ENCODE measurements around the gene NPRL2. TPM values are rescaled to one million over a fixed set of nuclear protein-coding genes. Genes with fewer than 3 reads are reported as not detected.
A peak's percentile ranks its signal among the peaks of the same experiment; 100 is the strongest.

NPRL2 gene
- total RNA-seq, 1 experiment from 2014 or later, result 21.9 TPM

- in situ Hi-C loops (cut with HindIII; ENCODE audit: low pct_unique_long_range_greater_than_20kb, low sequenced_read_pairs), result no loop called here
Measured at GRCh38 chr3:50355829-50356552, 5.4 kb upstream of the NPRL2 start.

GRCh38 chr3:50354850-50355249 is 4.3 kb upstream of the NPRL2 start:
- DNase-seq (ENCODE audit: low read depth, low spot score), result no peak
- in situ Hi-C loops (cut with HindIII; ENCODE audit: low pct_unique_long_range_greater_than_20kb, low sequenced_read_pairs), result no loop called here

More at GRCh38 chr3:50355829-50356552, 5.4 kb upstream of the NPRL2 start:
- DNase-seq (ENCODE audit: low read depth, low spot score), result no peak

GRCh38 chr3:50354186-50354764 is 3.7 kb upstream of the NPRL2 start:
- no peak for DNase-seq (ENCODE audit: low read depth, low spot score)
- in situ Hi-C loops (cut with HindIII; ENCODE audit: low pct_unique_long_range_greater_than_20kb, low sequenced_read_pairs), result no loop called here

- DNase-seq (ENCODE audit: low read depth, low spot score), result no peak
- in situ Hi-C loops (cut with HindIII; ENCODE audit: low pct_unique_long_range_greater_than_20kb, low sequenced_read_pairs), result no loop called here
Measured at GRCh38 chr3:50353245-50354004, 2.9 kb upstream of the NPRL2 start.

- in situ Hi-C loops (cut with HindIII; ENCODE audit: low pct_unique_long_range_greater_than_20kb, low sequenced_read_pairs), result no loop called here
- DNase-seq (ENCODE audit: low read depth, low spot score), result peak; percentile 52
Measured at GRCh38 chr3:50352781-50353180, 2.2 kb upstream of the NPRL2 start.

- in situ Hi-C loops (cut with HindIII; ENCODE audit: low pct_unique_long_range_greater_than_20kb, low sequenced_read_pairs), result no loop called here
- no peak for DNase-seq (ENCODE audit: low read depth, low spot score)
Measured at GRCh38 chr3:50351323-50351697, 735 bp upstream of the NPRL2 start.

DNA sequence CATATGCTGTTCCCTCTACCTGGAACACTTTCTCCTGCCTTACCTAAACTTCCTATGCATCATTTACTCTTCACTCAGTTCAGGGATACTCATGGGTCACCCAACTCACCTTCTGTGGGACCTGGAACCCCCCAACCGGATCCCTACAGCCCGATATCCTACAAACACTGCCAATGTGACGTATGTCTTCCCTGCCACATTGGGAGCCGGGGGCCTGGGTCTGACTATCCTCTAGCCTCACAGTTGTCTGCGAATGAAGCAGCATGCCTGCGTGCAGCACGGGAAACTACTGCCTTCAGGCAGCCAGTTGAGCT is 405 bp downstream of the NPRL2 start:
- in situ Hi-C loops (cut with HindIII; ENCODE audit: low pct_unique_long_range_greater_than_20kb, low sequenced_read_pairs), result no loop called here
- DNase-seq (ENCODE audit: low read depth, low spot score), result no peak

DNA sequence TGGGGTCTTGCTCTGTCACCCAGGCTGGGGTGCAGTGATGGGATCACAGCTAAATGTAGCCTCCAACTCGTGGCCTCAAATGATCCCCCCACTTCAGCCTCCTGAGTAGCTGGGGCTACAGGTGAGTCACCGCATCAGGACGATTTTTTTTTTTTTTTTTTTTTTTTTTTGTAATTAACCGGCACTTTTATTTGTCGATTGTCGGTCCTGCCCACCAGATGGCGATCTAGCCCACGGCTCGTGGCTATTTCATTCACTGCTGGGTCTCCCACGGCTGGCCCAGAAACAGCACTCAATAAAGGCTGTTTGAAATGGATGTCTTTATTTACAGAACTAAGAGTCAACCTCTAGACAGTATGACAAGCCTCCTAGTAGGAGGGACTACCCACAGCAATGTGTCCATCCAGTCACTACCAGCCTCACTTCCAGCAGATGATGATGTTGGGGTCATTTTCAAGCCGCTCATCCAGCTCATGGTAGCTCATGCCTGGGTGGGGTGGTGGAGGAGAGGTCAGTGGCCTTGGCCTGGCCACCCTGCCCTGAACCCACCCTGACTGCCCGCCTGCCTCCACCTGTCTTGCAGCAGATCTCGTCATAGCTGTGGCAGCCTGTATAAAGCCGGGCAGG is 3.3 kb downstream of the NPRL2 start:
- peak; percentile 75 for DNase-seq (ENCODE audit: low read depth, low spot score)
- in situ Hi-C loops (cut with HindIII; ENCODE audit: low pct_unique_long_range_greater_than_20kb, low sequenced_read_pairs), result no loop called here

DNA sequence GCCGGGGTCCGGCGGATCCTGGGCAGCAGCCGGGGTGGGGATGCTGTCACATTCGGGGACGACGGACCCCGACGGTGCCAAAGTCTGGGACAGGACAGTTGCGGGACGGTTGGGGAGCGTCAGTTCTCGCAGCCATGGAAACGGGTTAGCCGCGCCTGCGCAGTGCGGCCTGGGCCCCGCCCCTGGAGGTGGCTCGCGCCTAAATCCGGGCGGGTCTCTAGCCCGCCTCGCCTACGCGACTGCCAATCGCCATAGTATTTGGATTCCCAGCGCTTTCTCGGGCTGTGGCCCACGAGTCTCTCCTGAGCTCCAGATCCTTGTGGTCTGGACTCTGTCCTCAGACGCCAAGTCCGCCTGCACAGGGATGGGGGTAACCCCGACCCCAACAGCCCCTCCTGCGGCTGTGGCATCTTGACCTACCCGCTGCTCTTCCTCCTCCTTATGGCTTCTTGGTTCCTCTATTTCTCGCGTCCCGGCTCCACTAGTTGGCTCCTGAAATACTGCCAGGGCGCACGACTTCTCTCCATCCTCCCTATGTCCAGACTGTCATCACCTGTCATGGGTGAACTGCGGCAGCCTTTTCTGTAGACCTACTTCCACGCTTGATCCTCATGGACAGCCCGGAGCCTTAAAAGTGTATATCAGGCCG is 4.9 kb downstream of the NPRL2 start, which contains the start of gene ZMYND10:
ZMYND10 (minus strand) TSS at position 147 of the 649 bp plus-strand sequence. CDS start 153 bp downstream, outside the sequence.
- peak; percentile 69 for DNase-seq (ENCODE audit: low read depth, low spot score)
- in situ Hi-C loops (cut with HindIII; ENCODE audit: low pct_unique_long_range_greater_than_20kb, low sequenced_read_pairs), result no loop called here

DNA sequence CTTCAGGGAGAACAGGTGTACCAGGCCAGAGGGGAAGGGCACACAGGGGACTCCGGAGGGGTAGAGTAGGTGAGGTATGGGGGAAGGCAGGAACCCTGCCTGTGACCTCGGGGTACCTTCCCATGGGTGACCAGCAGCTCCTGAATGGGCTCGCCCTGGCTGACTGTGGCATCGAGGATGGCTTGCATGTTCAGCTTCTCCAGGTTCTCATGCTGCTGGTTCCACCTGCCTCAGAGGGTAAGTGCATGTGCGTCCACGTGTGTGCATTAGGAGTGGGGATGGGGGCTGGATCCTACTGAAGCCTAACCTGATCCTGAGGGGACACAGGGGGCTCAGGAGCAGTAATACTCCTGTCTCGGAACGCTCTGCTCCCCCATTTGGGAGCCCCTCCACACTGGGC is 5.6 kb downstream of the NPRL2 start:
- in situ Hi-C loops (cut with HindIII; ENCODE audit: low pct_unique_long_range_greater_than_20kb, low sequenced_read_pairs), result no loop called here

DNA sequence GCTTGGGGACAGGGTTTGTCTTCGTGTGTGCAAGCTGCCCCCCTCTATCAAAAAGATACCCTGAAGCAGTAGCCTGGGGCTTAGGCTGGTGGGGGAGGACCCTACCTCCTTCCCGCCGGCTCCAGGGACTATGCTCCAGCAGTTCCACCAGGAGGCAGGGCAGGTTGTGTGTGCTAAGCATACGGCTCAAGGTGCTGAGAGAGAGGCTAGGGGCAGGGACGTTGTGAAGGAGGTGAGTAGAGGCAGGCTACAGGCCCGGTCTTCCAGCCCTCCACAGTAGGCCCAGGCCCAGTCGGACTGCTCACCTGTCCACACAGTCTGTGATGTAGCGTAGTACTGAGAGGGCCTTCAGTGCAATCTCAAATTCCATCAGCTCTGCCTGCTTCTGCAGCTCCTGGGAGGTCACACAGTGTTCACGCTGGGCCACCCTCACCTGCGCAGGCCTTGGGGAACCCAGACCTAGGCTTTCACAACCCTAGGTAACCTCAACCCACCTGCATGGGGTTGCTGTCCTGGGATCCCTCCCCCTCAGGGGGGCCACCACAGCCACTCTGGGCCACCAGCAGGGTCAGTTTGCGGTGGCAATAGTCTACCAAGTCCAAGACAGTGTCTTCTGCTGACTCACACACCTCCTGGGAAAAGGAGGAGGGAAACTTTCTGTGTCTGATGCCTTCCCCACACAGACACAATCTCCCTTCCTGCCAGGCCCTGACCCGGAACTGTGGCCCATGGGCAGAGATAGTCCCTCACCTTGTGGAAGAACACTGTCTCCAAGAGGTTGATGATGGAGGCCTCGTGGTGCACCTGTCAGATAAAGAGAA is 7.6 kb downstream of the NPRL2 start:
- no peak for DNase-seq (ENCODE audit: low read depth, low spot score)
- in situ Hi-C loops (cut with HindIII; ENCODE audit: low pct_unique_long_range_greater_than_20kb, low sequenced_read_pairs), result no loop called here

More for the DNA sequence above, 5.6 kb downstream of the NPRL2 start:
- no peak for DNase-seq (ENCODE audit: low read depth, low spot score)

- DNase-seq (ENCODE audit: low read depth, low spot score), result no peak
- in situ Hi-C loops (cut with HindIII; ENCODE audit: low pct_unique_long_range_greater_than_20kb, low sequenced_read_pairs), result no loop called here
Measured at GRCh38 chr3:50341996-50342650, 8.5 kb downstream of the NPRL2 start.

DNA sequence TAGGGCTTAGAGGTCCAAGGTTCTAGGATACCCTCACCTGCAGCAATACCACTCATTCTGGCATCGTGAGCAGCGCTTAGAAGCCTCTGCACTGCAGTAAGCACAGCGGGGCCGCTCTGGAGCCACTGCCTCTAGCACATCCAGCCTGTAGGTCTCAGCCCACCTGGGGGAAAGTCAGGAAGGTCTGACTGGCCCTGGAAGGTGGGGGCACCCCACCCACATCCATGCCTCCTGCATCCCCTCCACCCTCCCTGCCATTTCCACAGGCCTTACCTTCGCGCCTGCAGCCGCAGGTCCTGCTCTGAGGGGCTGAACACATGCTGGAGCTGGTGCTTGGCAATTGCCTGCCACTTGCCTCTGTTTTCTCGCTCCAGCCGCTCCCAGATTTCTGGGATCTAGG is 9.0 kb downstream of the NPRL2 start:
- no peak for DNase-seq (ENCODE audit: low read depth, low spot score)

GRCh38 chr3:50340448-50341329 is 9.9 kb downstream of the NPRL2 start, which contains the start of gene RASSF1:
Gene RASSF1, minus strand, starts transcription at chr3:50340836. Its CDS starts 31 bp downstream, at chr3:50340805.
- in situ Hi-C loops (cut with HindIII; ENCODE audit: low pct_unique_long_range_greater_than_20kb, low sequenced_read_pairs), result no loop called here
- no peak for DNase-seq (ENCODE audit: low read depth, low spot score)

More for the DNA sequence above, 9.0 kb downstream of the NPRL2 start:
- in situ Hi-C loops (cut with HindIII; ENCODE audit: low pct_unique_long_range_greater_than_20kb, low sequenced_read_pairs), result no loop called here

- no peak for DNase-seq (ENCODE audit: low read depth, low spot score)
- in situ Hi-C loops (cut with HindIII; ENCODE audit: low pct_unique_long_range_greater_than_20kb, low sequenced_read_pairs), result no loop called here
Measured at GRCh38 chr3:50340147-50340447, 10.5 kb downstream of the NPRL2 start.

Data from SK-MEL-5 (cell line).